Lower leg skin (tissue), 4 donors: ENCODE data around the gene TMEM190. TPM values are rescaled to one million over a fixed set of nuclear protein-coding genes. Genes with fewer than 3 reads are reported as not detected.
A peak's percentile ranks its signal among the peaks of the same experiment; 100 is the strongest.
"Not testable (repeated sequence)": the region's sequence is repeated elsewhere in the genome, so short reads cannot be mapped to it uniquely, and the experiment has no call there.

Experiments
- DNase-seq, 2 donors: peaks; one replicate each; pipeline ENCODE4 v3.0.0-alpha.2; 2019; ENCODE audit warnings: low spot score in 2 of 2
- H3K4me3 ChIP-seq: fragments of 200-600 bp; sonication (generic); 2 replicates; pipeline ENCODE4 v1.5.1; 2017; ENCODE audit warnings: mild to moderate bottlenecking, low read depth; ENCODE audit not compliant: poor library complexity, severe bottlenecking
- CTCF ChIP-seq, 3 donors: fragments of 450-650 bp; IDR thresholded peaks; one replicate each; pipeline ENCODE4 v1.5.1; 2016; ENCODE audit warnings: antibody characterized with exemption in 3 of 3, mild to moderate bottlenecking in 3 of 3, moderate library complexity in 2 of 3
- POLR2A ChIP-seq, 2 donors: fragments of 450-650 bp; IDR thresholded peaks; one replicate each; pipeline ENCODE4 v1.6.1; 2016 to 2017; ENCODE audit warnings: antibody characterized with exemption in 2 of 2, mild to moderate bottlenecking in 1 of 2, moderate library complexity in 1 of 2
- WGBS, 2 donors: methylation state at CpG; one replicate each; pipeline ENCODE4 v1.1.5; 2018; 5-methylcytosine and 5-hydroxymethylcytosine counted together
- intact Hi-C: fragments of 100-400 bp; cut with DNase I; formaldehyde crosslinking; loops from one replicate; pipeline ENCODE4 v1.15.0; 2023; ENCODE audit warnings: low total_unique reads
- total RNA-seq, 4 donors: library from RNA; depleted of rRNA; stranded (reverse); fragments of >200 nt; gene quantifications; one replicate each; pipeline ENCODE4 v1.1.0, GENCODE V29; 2016

The TMEM190 gene
- total RNA-seq, 4 donors from 2014 or later: not detected

- no peak for TF ChIP-seq CTCF (IDR thresholded peaks at IDR 0.05)
- TF ChIP-seq POLR2A (IDR thresholded peaks at IDR 0.05): no peak
- intact Hi-C loops: loop anchor here (5.0 kb wide), 1 partner anchor 234 kb away; the partner anchor contains the start of genes ZNF580 and ZNF581
- DNase-seq: no peak
- H3K4me3 ChIP-seq: peak overlapping the region; percentile 10
- 59 to 64% methylated on average over 9 of the region's 9 CpGs for WGBS, 2 donors
Observed at GRCh38 chr19:55408533-55408872, 31.9 kb downstream of the TMEM190 start.

- intact Hi-C loops: loop anchor here (5.0 kb wide), 1 partner anchor 233 kb away; the partner anchor contains the start of genes ZNF580 and ZNF581
- 89 to 91% methylated on average over 8 of the region's 8 CpGs for WGBS, 2 donors
- H3K4me3 ChIP-seq, DNase-seq: not testable (repeated sequence)
Observed at GRCh38 chr19:55409179-55409578, 32.6 kb downstream of the TMEM190 start.

- TF ChIP-seq CTCF (IDR thresholded peaks at IDR 0.05) (no peak), POLR2A (IDR thresholded peaks at IDR 0.05) (no peak)
- DNase-seq: no peak
- WGBS, 2 donors: 96 to 98% methylated on average over 2 of the region's 2 CpGs
- intact Hi-C loops: no loop called here
- H3K4me3 ChIP-seq: no peak overlapping the region
Observed at GRCh38 chr19:55410168-55410567, 33.5 kb downstream of the TMEM190 start.

- TF ChIP-seq POLR2A (IDR thresholded peaks at IDR 0.05) (no peak), CTCF (IDR thresholded peaks at IDR 0.05) (no peak)
- no peak overlapping the region for H3K4me3 ChIP-seq
- 13 to 14% methylated on average over 6 to 7 of the region's 7 CpGs for WGBS, 2 donors
- DNase-seq: peak in 1 of 2 donors; percentile 30
- intact Hi-C loops: no loop called here
Observed at GRCh38 chr19:55418185-55418584, 41.6 kb downstream of the TMEM190 start.

- intact Hi-C loops: no loop called here
- H3K4me3 ChIP-seq: no peak overlapping the region
- DNase-seq: no peak
- TF ChIP-seq POLR2A (IDR thresholded peaks at IDR 0.05) (no peak), CTCF (IDR thresholded peaks at IDR 0.05) (no peak)
- WGBS, 2 donors: 52 to 55% methylated on average over 4 to 5 of the region's 5 CpGs
Observed at GRCh38 chr19:55419103-55419502, 42.5 kb downstream of the TMEM190 start.

- no peak for DNase-seq
- intact Hi-C loops: no loop called here
- TF ChIP-seq POLR2A (IDR thresholded peaks at IDR 0.05) (no peak), CTCF (IDR thresholded peaks at IDR 0.05) (no peak)
- 73% methylated on average over 5 of the region's 5 CpGs for WGBS, 2 donors
- H3K4me3 ChIP-seq: no peak overlapping the region
Observed at GRCh38 chr19:55419624-55420236, 43.1 kb downstream of the TMEM190 start.

GRCh38 chr19:55421281-55421680, 44.7 kb downstream of the TMEM190 start:
- DNase-seq, intact Hi-C loops, H3K4me3 ChIP-seq: not testable (repeated sequence)
- WGBS, 2 donors: 62 to 63% methylated on average over 4 of the region's 4 CpGs
